MM.1S (cell line): ENCODE results near the gene ZNF469.

ENCODE experiments used
- EZH2 ChIP-seq: fragments of 300-600 bp; sonication (generic); optimal IDR thresholded peaks from 2 replicates; pipeline ENCODE3; 2017; ENCODE audit warnings: low read depth, mild to moderate bottlenecking, antibody characterized with exemption, low read length, mixed read lengths
- TF ChIP-seq, protein P1 (sequence below): fragments of 300-600 bp; sonication (generic); IDR thresholded peaks from 2 replicates; pipeline ENCODE4 v1.5.1; 2016; ENCODE audit warnings: antibody characterized with exemption, low read length, mixed read lengths

DNA sequence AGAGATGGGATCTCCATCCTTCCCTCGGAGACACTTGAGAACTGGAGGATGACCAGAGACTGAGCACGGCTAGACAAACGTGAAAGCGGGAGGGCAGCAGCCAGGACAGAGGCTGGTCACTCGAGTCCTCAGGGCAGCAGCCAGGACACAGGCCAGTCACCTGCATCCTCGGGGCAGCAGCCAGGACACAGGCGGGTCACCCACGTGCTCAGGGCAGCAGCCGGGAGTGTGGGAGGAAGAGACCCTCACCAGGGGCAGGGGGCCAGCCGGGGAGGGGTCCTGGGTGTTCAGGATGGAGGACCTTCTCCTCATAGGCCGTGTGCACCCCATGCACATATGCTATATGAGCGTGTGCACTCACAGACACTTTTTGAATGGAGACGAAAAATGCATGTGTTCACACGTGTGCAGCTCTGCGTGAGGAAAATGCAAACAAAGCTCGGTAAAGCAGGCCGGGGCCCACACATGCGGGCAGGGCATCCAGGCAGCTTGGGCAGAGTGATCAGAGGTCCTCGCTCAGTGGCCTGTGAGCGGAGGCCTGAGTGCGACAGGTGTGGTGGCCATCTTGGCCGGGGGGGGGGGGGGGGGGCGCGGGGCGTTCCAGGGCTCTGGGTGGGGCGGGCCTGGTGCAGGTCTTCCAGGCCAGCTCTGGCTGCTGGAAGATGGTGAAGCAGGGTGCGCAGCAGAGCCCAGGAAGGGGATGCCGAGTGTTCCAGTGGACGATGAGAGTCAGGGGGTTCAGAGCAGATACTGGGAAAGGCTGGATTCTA lies 26.7 kb downstream of the ZNF469 start:
- TF ChIP-seq, protein P1, sequence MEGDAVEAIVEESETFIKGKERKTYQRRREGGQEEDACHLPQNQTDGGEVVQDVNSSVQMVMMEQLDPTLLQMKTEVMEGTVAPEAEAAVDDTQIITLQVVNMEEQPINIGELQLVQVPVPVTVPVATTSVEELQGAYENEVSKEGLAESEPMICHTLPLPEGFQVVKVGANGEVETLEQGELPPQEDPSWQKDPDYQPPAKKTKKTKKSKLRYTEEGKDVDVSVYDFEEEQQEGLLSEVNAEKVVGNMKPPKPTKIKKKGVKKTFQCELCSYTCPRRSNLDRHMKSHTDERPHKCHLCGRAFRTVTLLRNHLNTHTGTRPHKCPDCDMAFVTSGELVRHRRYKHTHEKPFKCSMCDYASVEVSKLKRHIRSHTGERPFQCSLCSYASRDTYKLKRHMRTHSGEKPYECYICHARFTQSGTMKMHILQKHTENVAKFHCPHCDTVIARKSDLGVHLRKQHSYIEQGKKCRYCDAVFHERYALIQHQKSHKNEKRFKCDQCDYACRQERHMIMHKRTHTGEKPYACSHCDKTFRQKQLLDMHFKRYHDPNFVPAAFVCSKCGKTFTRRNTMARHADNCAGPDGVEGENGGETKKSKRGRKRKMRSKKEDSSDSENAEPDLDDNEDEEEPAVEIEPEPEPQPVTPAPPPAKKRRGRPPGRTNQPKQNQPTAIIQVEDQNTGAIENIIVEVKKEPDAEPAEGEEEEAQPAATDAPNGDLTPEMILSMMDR, result no peak
- no peak for TF ChIP-seq EZH2
